OCI-LY1 (cell line): ENCODE data around the gene ACACA.

Experiments
- H2AFZ ChIP-seq: fragments of 200-600 bp; sonication (generic), shearing (Covaris generic); 2 replicates; pipeline ENCODE4 v1.6.0; 2014; ENCODE audit warnings: antibody characterized with exemption, mild to moderate bottlenecking, low read length
- H3F3A ChIP-seq: fragments of 200-600 bp; sonication (generic), shearing (Covaris generic); 2 replicates; pipeline ENCODE4 v1.6.0; 2014; ENCODE audit warnings: mild to moderate bottlenecking, antibody characterized with exemption, low read length, moderate library complexity; ENCODE audit not compliant: insufficient read depth
- H3K27ac ChIP-seq: fragments of 200-600 bp; sonication (generic); 2 replicates; pipeline ENCODE4 v1.5.1; 2014; ENCODE audit warnings: low read length, mixed run types, mild to moderate bottlenecking, low read depth; ENCODE audit not compliant: poor library complexity, severe bottlenecking
- H3K27me3 ChIP-seq: fragments of 200-600 bp; sonication (generic); 2 replicates; pipeline ENCODE4 v1.6.0; 2014; ENCODE audit warnings: antibody characterized with exemption, mild to moderate bottlenecking, low read length, moderate library complexity; ENCODE audit not compliant: insufficient read depth
- H3K36me3 ChIP-seq: fragments of 200-600 bp; sonication (generic); 2 replicates; pipeline ENCODE4 v1.6.1; 2014; ENCODE audit warnings: mild to moderate bottlenecking, antibody characterized with exemption, low read length, moderate library complexity, mixed read lengths; ENCODE audit not compliant: insufficient read depth
- H3K4me1 ChIP-seq: fragments of 200-600 bp; sonication (generic); 2 replicates; pipeline ENCODE4 v1.5.1; 2014; ENCODE audit warnings: mild to moderate bottlenecking, low read length, moderate library complexity; ENCODE audit not compliant: insufficient read depth, severe bottlenecking
- H3K4me2 ChIP-seq: fragments of 200-600 bp; sonication (generic), shearing (Covaris generic); 2 replicates; pipeline ENCODE4 v1.6.1; 2014; ENCODE audit warnings: low read length
- H3K4me3 ChIP-seq: fragments of 200-600 bp; sonication (generic); 2 replicates; pipeline ENCODE4 v1.5.1; 2014; ENCODE audit warnings: low read length, low read depth, mild to moderate bottlenecking, mixed read lengths; ENCODE audit not compliant: poor library complexity, severe bottlenecking
- H3K79me2 ChIP-seq: fragments of 200-600 bp; shearing (Covaris generic); 2 replicates; pipeline ENCODE4 v1.6.1; 2016; ENCODE audit warnings: mixed run types, low read length, mixed read lengths; ENCODE audit not compliant: insufficient read depth
- H3K9ac ChIP-seq: fragments of 200-600 bp; sonication (generic), shearing (Covaris generic); 2 replicates; pipeline ENCODE4 v1.6.1; 2014; ENCODE audit warnings: mild to moderate bottlenecking, low read length, mixed read lengths
- H3K9me2 ChIP-seq: fragments of 200-600 bp; sonication (generic), shearing (Covaris generic); 2 replicates; pipeline ENCODE4 v1.6.1; 2014; ENCODE audit warnings: low read depth, mild to moderate bottlenecking, low read length, mixed read lengths
- H3K9me3 ChIP-seq: fragments of 200-600 bp; shearing (Covaris generic); 2 replicates; pipeline ENCODE4 v1.6.1; 2014; ENCODE audit warnings: low read length, mixed read lengths
- H4K20me1 ChIP-seq: fragments of 200-600 bp; sonication (generic), shearing (Covaris generic); 2 replicates; pipeline ENCODE4 v1.6.0; 2016; ENCODE audit warnings: mild to moderate bottlenecking, low read length; ENCODE audit not compliant: insufficient read depth
- CTCF ChIP-seq: fragments of 200-600 bp; sonication (generic), shearing (Covaris generic); IDR thresholded peaks from 2 replicates; pipeline ENCODE4 v1.5.1; 2017; ENCODE audit warnings: mild to moderate bottlenecking, antibody characterized with exemption, low read length, moderate library complexity, mixed read lengths
- EZH2 ChIP-seq: fragments of 200-600 bp; sonication (generic), shearing (Covaris generic); IDR thresholded peaks from 2 replicates; pipeline ENCODE4 v1.8.0; 2017; ENCODE audit warnings: borderline replicate concordance, mixed run types, mild to moderate bottlenecking, antibody characterized with exemption, low read length, moderate library complexity, mixed read lengths

ACACA gene

GRCh38 chr17:37133136-37133535 is 273.5 kb downstream of the ACACA start:
- H3K9me3 ChIP-seq: no peaks in the 10 kb centered on the region
- H4K20me1 ChIP-seq: no peaks in the 10 kb centered on the region
- no peak overlapping the region for H3K9ac ChIP-seq
- H3K9me2 ChIP-seq: no peaks in the 10 kb centered on the region
- peaks cover 44% of the 10 kb centered on the region for H3K36me3 ChIP-seq
- H2AFZ ChIP-seq: no peak overlapping the region
- no peak overlapping the region for H3K27ac ChIP-seq
- H3K4me3 ChIP-seq: no peak overlapping the region
- H3K4me2 ChIP-seq: no peak overlapping the region
- H3K27me3 ChIP-seq: no peaks in the 10 kb centered on the region
- H3F3A ChIP-seq: no peaks in the 10 kb centered on the region
- H3K79me2 ChIP-seq: no peaks in the 10 kb centered on the region
- no peak for TF ChIP-seq CTCF
- no peak for TF ChIP-seq EZH2
- H3K4me1 ChIP-seq: no peaks in the 10 kb centered on the region

- Histone ChIP-seq H3F3A (no peaks in the 10 kb centered on the region), H2AFZ (no peak overlapping the region), H4K20me1 (no peaks in the 10 kb centered on the region), H3K4me3 (no peak overlapping the region), H3K27me3 (no peaks in the 10 kb centered on the region), H3K4me2 (no peak overlapping the region), H3K9ac (no peak overlapping the region), H3K79me2 (no peaks in the 10 kb centered on the region), H3K36me3 (peaks cover 41% of the 10 kb centered on the region), H3K9me2 (no peaks in the 10 kb centered on the region), H3K9me3 (no peaks in the 10 kb centered on the region), H3K4me1 (no peaks in the 10 kb centered on the region), H3K27ac (no peak overlapping the region)
- no peak for TF ChIP-seq EZH2
- TF ChIP-seq CTCF: no peak
Measured at GRCh38 chr17:37131669-37132611, 274.7 kb downstream of the ACACA start.

GRCh38 chr17:37130984-37131446 is 275.6 kb downstream of the ACACA start:
- no peak overlapping the region for H3K27ac ChIP-seq
- H3K9ac ChIP-seq: no peak overlapping the region
- no peaks in the 10 kb centered on the region for H3K79me2 ChIP-seq
- TF ChIP-seq EZH2 (no peak), CTCF (no peak)
- H3K9me3 ChIP-seq: no peaks in the 10 kb centered on the region
- no peaks in the 10 kb centered on the region for H3K4me1 ChIP-seq
- H3K27me3 ChIP-seq: no peaks in the 10 kb centered on the region
- H2AFZ ChIP-seq: no peak overlapping the region
- no peaks in the 10 kb centered on the region for H4K20me1 ChIP-seq
- no peak overlapping the region for H3K4me2 ChIP-seq
- H3F3A ChIP-seq: no peaks in the 10 kb centered on the region
- H3K9me2 ChIP-seq: no peaks in the 10 kb centered on the region
- H3K4me3 ChIP-seq: no peak overlapping the region
- peaks cover 50% of the 10 kb centered on the region for H3K36me3 ChIP-seq
